Measurements from ENCODE around the gene HOXC6. TPM values are rescaled to one million over a fixed set of nuclear protein-coding genes. Genes with fewer than 3 reads are reported as not detected.

The HOXC6 gene
- total and polyA plus RNA-seq, 2 of the 13 experiments (the other 11 are each of a cell fraction or from before 2014, with no cell fraction given), result not detected

MicroRNAs within 50 kb of the gene (microRNA counts, 767-probe panel; counts per million panel counts)
- not detected for microRNA hsa-miR-196a-5p
- microRNA hsa-miR-615-3p, result not detected
- microRNA hsa-miR-615-5p, result not detected

Small RNAs within 50 kb of the gene (microRNA-seq; reads per million reads assigned to microRNA genes)
- gene MIR196A2 (1.5 reads per million), gene MIR615 (1.4 reads per million)

Small RNAs within 50 kb of the gene (small RNA-seq; reads per million reads assigned to genes)
- gene HOXC5 (ENCODE audit: insufficient read depth in 2 of 3, insufficient read length in 3 of 3, low read depth in 2 of 3, low replicate concordance in 1 of 3) (0 reads per million in 3 experiments), gene MIR196A2 (ENCODE audit: insufficient read depth in 2 of 3, insufficient read length in 3 of 3, low read depth in 2 of 3, low replicate concordance in 1 of 3) (0 reads per million in 3 experiments), gene MIR615 (ENCODE audit: insufficient read depth in 2 of 3, insufficient read length in 3 of 3, low read depth in 2 of 3, low replicate concordance in 1 of 3) (0 to 0.33 (median 0) reads per million in 3 experiments)

Other genes with a start within 250 kb of the HOXC6 start
- 0.07 TPM in 2 replicates for gene HOXC13, start 89.6 kb upstream of the HOXC6 start, total RNA-seq (2016; rRNA removed; fragmentation: Illumina TruSeq; extraction: Trizol)
- not detected in 2 replicates for gene HOXC13, start 89.6 kb upstream of the HOXC6 start, polyA plus RNA-seq (2011; rRNA removed)
- not detected in 2 replicates for gene HOXC12, start 73.5 kb upstream of the HOXC6 start, total RNA-seq (2016; rRNA removed; fragmentation: Illumina TruSeq; extraction: Trizol)
- not detected in 2 replicates for gene HOXC12, start 73.5 kb upstream of the HOXC6 start, polyA plus RNA-seq (2011; rRNA removed)
- gene HOXC11, start 55.3 kb upstream of the HOXC6 start, total RNA-seq (2016; rRNA removed; fragmentation: Illumina TruSeq; extraction: Trizol), result not detected in 2 replicates
- gene HOXC11, start 55.3 kb upstream of the HOXC6 start, polyA plus RNA-seq (2011; rRNA removed), result not detected in 2 replicates
- not detected in 2 replicates for gene HOTAIR, start 53.5 kb upstream of the HOXC6 start, total RNA-seq (2016; rRNA removed; fragmentation: Illumina TruSeq; extraction: Trizol)
- gene HOTAIR, start 53.5 kb upstream of the HOXC6 start, polyA plus RNA-seq (2011; rRNA removed), result not detected in 2 replicates
- gene HOXC10, start 43.3 kb upstream of the HOXC6 start, total RNA-seq (2016; rRNA removed; fragmentation: Illumina TruSeq; extraction: Trizol), result not detected in 2 replicates
- gene HOXC10, start 43.3 kb upstream of the HOXC6 start, polyA plus RNA-seq (2011; rRNA removed), result not detected in 2 replicates
- 0.94 and 1.1 TPM in 2 replicates for gene HOXC9, start 28.3 kb upstream of the HOXC6 start, total RNA-seq (2016; rRNA removed; fragmentation: Illumina TruSeq; extraction: Trizol)
- 0.10 and 0.11 TPM in 2 replicates for gene HOXC9, start 28.3 kb upstream of the HOXC6 start, polyA plus RNA-seq (2011; rRNA removed)
- gene HOXC8, start 19.5 kb upstream of the HOXC6 start, total RNA-seq (2016; rRNA removed; fragmentation: Illumina TruSeq; extraction: Trizol), result not detected in 2 replicates
- 0.04 TPM in 1 of 2 replicates, not detected in the other for gene HOXC8, start 19.5 kb upstream of the HOXC6 start, polyA plus RNA-seq (2011; rRNA removed)
- not detected in 2 replicates for gene HOXC5, start 4.6 kb downstream of the HOXC6 start, total RNA-seq (2016; rRNA removed; fragmentation: Illumina TruSeq; extraction: Trizol)
- not detected in 2 replicates for gene HOXC5, start 4.6 kb downstream of the HOXC6 start, polyA plus RNA-seq (2011; rRNA removed)
- gene HOXC4, start 25.4 kb downstream of the HOXC6 start, total RNA-seq (2016; rRNA removed; fragmentation: Illumina TruSeq; extraction: Trizol), result not detected in 2 replicates
- not detected in 2 replicates for gene HOXC4, start 25.4 kb downstream of the HOXC6 start, polyA plus RNA-seq (2011; rRNA removed)
- 35.6 and 36.9 TPM in 2 replicates for gene SMUG1, start 160.5 kb downstream of the HOXC6 start, total RNA-seq (2016; rRNA removed; fragmentation: Illumina TruSeq; extraction: Trizol)
- 31.9 and 36.1 TPM in 2 replicates for gene SMUG1, start 160.5 kb downstream of the HOXC6 start, polyA plus RNA-seq (2011; rRNA removed)

All from HepG2 (cell line).